ENCODE measurements around the gene SKI.

DNA sequence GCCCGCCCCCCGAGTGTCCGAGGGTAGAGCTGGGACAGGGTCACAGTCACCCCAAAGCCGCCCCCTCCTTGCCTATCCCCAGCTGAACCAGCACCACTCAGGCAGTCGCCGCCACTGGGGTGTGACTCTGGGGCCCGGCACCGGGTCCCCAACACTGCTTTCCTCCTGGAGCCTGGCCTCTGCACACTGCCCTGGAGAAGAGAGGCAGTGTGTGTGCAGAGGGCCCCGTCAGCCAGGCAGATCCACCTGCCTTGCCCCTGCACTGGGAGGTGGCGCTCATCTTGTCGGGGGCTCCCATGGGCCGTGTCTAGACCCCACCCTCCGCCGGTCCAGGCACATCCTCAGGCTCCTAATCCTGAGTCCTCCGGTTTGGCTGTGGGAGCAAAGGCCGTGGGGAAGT, 49.2 kb upstream of the SKI start:
- TF ChIP-seq POLR2A (IDR thresholded peaks at IDR 0.05): no peak
- TF ChIP-seq, protein P1, sequence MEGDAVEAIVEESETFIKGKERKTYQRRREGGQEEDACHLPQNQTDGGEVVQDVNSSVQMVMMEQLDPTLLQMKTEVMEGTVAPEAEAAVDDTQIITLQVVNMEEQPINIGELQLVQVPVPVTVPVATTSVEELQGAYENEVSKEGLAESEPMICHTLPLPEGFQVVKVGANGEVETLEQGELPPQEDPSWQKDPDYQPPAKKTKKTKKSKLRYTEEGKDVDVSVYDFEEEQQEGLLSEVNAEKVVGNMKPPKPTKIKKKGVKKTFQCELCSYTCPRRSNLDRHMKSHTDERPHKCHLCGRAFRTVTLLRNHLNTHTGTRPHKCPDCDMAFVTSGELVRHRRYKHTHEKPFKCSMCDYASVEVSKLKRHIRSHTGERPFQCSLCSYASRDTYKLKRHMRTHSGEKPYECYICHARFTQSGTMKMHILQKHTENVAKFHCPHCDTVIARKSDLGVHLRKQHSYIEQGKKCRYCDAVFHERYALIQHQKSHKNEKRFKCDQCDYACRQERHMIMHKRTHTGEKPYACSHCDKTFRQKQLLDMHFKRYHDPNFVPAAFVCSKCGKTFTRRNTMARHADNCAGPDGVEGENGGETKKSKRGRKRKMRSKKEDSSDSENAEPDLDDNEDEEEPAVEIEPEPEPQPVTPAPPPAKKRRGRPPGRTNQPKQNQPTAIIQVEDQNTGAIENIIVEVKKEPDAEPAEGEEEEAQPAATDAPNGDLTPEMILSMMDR (IDR thresholded peaks at IDR 0.05): no peak
- TF ChIP-seq POLR2AphosphoS5 (IDR thresholded peaks at IDR 0.05): no peak
- no peak for TF ChIP-seq EP300 (IDR thresholded peaks at IDR 0.05; ENCODE audit: low read depth)

All from transverse colon (tissue), 4 donors.